ENCODE data around the gene KIF26B.
"Not testable (repeated sequence)": the region's sequence is repeated elsewhere in the genome, so short reads cannot be mapped to it uniquely, and the experiment has no call there.

DNA sequence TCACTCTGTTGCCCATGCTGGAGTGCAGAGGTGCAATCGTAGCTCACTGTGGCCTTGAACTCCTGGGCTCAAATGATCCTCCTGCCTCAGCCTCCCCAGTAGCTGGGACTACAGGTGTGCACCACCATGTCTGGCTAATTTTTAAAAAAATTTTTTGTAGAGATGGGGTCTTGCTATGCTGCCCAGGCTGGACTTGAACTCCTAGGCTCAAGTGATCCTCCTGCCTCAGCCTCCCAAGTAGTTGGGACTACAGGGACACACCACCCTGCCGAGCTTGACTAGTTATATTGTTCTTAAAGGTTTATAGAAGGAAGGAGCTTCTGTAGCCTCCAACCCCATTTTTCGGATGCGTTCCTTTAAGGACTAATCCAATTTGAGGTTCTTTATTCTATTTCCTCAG lies 248.2 kb downstream of the KIF26B start:
- not testable (repeated sequence) for TF ChIP-seq NRF1 (conservative IDR thresholded peaks at IDR 0.05; ENCODE audit: low read depth, low read length); EP300 (IDR thresholded peaks at IDR 0.05; ENCODE audit: borderline replicate concordance in 1 of 2, control insufficient read depth in 1 of 2, low read depth in 2 of 2, low read length in 2 of 2); ZSCAN29 (IDR thresholded peaks at IDR 0.05); CHD4 (IDR thresholded peaks at IDR 0.05); TBL1XR1 (IDR thresholded peaks at IDR 0.05; ENCODE audit: low read depth, low read length); JUND (IDR thresholded peaks at IDR 0.05; ENCODE audit: low read depth, low read length); TCF3 (IDR thresholded peaks at IDR 0.05; ENCODE audit: borderline replicate concordance, insufficient read depth, low read depth, low read length); ZZZ3 (IDR thresholded peaks at IDR 0.05; ENCODE audit: control insufficient read depth, insufficient read length, low read depth); RAD21 (IDR thresholded peaks at IDR 0.05; ENCODE audit: insufficient read depth, low read depth, low read length); CREB1 (IDR thresholded peaks at IDR 0.05; ENCODE audit: low read depth)
- TF ChIP-seq, protein P1, sequence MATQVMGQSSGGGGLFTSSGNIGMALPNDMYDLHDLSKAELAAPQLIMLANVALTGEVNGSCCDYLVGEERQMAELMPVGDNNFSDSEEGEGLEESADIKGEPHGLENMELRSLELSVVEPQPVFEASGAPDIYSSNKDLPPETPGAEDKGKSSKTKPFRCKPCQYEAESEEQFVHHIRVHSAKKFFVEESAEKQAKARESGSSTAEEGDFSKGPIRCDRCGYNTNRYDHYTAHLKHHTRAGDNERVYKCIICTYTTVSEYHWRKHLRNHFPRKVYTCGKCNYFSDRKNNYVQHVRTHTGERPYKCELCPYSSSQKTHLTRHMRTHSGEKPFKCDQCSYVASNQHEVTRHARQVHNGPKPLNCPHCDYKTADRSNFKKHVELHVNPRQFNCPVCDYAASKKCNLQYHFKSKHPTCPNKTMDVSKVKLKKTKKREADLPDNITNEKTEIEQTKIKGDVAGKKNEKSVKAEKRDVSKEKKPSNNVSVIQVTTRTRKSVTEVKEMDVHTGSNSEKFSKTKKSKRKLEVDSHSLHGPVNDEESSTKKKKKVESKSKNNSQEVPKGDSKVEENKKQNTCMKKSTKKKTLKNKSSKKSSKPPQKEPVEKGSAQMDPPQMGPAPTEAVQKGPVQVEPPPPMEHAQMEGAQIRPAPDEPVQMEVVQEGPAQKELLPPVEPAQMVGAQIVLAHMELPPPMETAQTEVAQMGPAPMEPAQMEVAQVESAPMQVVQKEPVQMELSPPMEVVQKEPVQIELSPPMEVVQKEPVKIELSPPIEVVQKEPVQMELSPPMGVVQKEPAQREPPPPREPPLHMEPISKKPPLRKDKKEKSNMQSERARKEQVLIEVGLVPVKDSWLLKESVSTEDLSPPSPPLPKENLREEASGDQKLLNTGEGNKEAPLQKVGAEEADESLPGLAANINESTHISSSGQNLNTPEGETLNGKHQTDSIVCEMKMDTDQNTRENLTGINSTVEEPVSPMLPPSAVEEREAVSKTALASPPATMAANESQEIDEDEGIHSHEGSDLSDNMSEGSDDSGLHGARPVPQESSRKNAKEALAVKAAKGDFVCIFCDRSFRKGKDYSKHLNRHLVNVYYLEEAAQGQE (IDR thresholded peaks at IDR 0.05; ENCODE audit: low read depth, low read length), result not testable (repeated sequence)
- TF ChIP-seq, protein P2, sequence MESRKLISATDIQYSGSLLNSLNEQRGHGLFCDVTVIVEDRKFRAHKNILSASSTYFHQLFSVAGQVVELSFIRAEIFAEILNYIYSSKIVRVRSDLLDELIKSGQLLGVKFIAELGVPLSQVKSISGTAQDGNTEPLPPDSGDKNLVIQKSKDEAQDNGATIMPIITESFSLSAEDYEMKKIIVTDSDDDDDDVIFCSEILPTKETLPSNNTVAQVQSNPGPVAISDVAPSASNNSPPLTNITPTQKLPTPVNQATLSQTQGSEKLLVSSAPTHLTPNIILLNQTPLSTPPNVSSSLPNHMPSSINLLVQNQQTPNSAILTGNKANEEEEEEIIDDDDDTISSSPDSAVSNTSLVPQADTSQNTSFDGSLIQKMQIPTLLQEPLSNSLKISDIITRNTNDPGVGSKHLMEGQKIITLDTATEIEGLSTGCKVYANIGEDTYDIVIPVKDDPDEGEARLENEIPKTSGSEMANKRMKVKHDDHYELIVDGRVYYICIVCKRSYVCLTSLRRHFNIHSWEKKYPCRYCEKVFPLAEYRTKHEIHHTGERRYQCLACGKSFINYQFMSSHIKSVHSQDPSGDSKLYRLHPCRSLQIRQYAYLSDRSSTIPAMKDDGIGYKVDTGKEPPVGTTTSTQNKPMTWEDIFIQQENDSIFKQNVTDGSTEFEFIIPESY (IDR thresholded peaks at IDR 0.05), result not testable (repeated sequence)
- TF ChIP-seq, protein P3, sequence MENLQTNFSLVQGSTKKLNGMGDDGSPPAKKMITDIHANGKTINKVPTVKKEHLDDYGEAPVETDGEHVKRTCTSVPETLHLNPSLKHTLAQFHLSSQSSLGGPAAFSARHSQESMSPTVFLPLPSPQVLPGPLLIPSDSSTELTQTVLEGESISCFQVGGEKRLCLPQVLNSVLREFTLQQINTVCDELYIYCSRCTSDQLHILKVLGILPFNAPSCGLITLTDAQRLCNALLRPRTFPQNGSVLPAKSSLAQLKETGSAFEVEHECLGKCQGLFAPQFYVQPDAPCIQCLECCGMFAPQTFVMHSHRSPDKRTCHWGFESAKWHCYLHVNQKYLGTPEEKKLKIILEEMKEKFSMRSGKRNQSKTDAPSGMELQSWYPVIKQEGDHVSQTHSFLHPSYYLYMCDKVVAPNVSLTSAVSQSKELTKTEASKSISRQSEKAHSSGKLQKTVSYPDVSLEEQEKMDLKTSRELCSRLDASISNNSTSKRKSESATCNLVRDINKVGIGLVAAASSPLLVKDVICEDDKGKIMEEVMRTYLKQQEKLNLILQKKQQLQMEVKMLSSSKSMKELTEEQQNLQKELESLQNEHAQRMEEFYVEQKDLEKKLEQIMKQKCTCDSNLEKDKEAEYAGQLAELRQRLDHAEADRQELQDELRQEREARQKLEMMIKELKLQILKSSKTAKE (IDR thresholded peaks at IDR 0.05; ENCODE audit: low read depth, poor library complexity, severe bottlenecking), result not testable (repeated sequence)
- TF ChIP-seq, protein P4, sequence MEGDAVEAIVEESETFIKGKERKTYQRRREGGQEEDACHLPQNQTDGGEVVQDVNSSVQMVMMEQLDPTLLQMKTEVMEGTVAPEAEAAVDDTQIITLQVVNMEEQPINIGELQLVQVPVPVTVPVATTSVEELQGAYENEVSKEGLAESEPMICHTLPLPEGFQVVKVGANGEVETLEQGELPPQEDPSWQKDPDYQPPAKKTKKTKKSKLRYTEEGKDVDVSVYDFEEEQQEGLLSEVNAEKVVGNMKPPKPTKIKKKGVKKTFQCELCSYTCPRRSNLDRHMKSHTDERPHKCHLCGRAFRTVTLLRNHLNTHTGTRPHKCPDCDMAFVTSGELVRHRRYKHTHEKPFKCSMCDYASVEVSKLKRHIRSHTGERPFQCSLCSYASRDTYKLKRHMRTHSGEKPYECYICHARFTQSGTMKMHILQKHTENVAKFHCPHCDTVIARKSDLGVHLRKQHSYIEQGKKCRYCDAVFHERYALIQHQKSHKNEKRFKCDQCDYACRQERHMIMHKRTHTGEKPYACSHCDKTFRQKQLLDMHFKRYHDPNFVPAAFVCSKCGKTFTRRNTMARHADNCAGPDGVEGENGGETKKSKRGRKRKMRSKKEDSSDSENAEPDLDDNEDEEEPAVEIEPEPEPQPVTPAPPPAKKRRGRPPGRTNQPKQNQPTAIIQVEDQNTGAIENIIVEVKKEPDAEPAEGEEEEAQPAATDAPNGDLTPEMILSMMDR (IDR thresholded peaks at IDR 0.05 in 2 of 3, conservative IDR thresholded peaks at IDR 0.05 in 1 of 3; ENCODE audit: control insufficient read depth in 2 of 3, extremely low read depth in 1 of 3, insufficient read depth in 1 of 3, low read depth in 3 of 3, low read length in 3 of 3), result not testable (repeated sequence)
